ENCODE results near the gene GPN1.

GPN1 gene

GRCh38 chr2:27651056-27651455 lies 22.2 kb downstream of the GPN1 start:
- no peaks in the 10 kb centered on the region for H3K4me1 ChIP-seq
- peaks cover 82% of the 10 kb centered on the region for H3K36me3 ChIP-seq
- H3K27me3 ChIP-seq = no peaks in the 10 kb centered on the region
- no peak overlapping the region for H3K4me3 ChIP-seq (ENCODE audit: low read depth, low read length)
- DNase-seq = no peak
- no peak for TF ChIP-seq CTCF (IDR thresholded peaks at IDR 0.05; ENCODE audit: low read depth, low read length)
- no peaks in the 10 kb centered on the region for H3K9me3 ChIP-seq

- H3K36me3 ChIP-seq = peaks cover 91% of the 10 kb centered on the region
- TF ChIP-seq CTCF (IDR thresholded peaks at IDR 0.05; ENCODE audit: low read depth, low read length) = no peak
- DNase-seq = no peak
Measured at GRCh38 chr2:27652341-27652740, 23.5 kb downstream of the GPN1 start.

GRCh38 chr2:27652790-27653189 lies 23.9 kb downstream of the GPN1 start:
- no peak for TF ChIP-seq CTCF (IDR thresholded peaks at IDR 0.05; ENCODE audit: low read depth, low read length)
- Histone ChIP-seq H3K4me3 (ENCODE audit: low read depth, low read length) (no peak overlapping the region), H3K4me1 (no peaks in the 10 kb centered on the region), H3K27me3 (no peaks in the 10 kb centered on the region), H3K36me3 (peaks cover 91% of the 10 kb centered on the region), H3K9me3 (no peaks in the 10 kb centered on the region)
- no peak for DNase-seq

More at GRCh38 chr2:27652341-27652740, 23.5 kb downstream of the GPN1 start:
- Histone ChIP-seq H3K4me3 (ENCODE audit: low read depth, low read length) (no peak overlapping the region), H3K27me3 (no peaks in the 10 kb centered on the region), H3K4me1 (no peaks in the 10 kb centered on the region), H3K9me3 (no peaks in the 10 kb centered on the region)

GRCh38 chr2:27653397-27653796 lies 24.5 kb downstream of the GPN1 start:
- Histone ChIP-seq H3K36me3 (peaks cover 88% of the 10 kb centered on the region), H3K27me3 (no peaks in the 10 kb centered on the region), H3K4me3 (ENCODE audit: low read depth, low read length) (no peak overlapping the region), H3K9me3 (no peaks in the 10 kb centered on the region), H3K4me1 (no peaks in the 10 kb centered on the region)
- TF ChIP-seq CTCF (IDR thresholded peaks at IDR 0.05; ENCODE audit: low read depth, low read length) = no peak
- no peak for DNase-seq

- Histone ChIP-seq H3K9me3 (no peaks in the 10 kb centered on the region), H3K4me1 (no peaks in the 10 kb centered on the region), H3K36me3 (peaks cover 81% of the 10 kb centered on the region), H3K4me3 (ENCODE audit: low read depth, low read length) (no peak overlapping the region), H3K27me3 (no peaks in the 10 kb centered on the region)
- no peak for DNase-seq
- TF ChIP-seq CTCF (IDR thresholded peaks at IDR 0.05; ENCODE audit: low read depth, low read length) = no peak
Measured at GRCh38 chr2:27655155-27655951, 26.5 kb downstream of the GPN1 start.

GRCh38 chr2:27661371-27661770 lies 32.5 kb downstream of the GPN1 start:
- Histone ChIP-seq H3K36me3 (peaks cover 53% of the 10 kb centered on the region), H3K27me3 (no peaks in the 10 kb centered on the region), H3K4me3 (ENCODE audit: low read depth, low read length) (no peak overlapping the region), H3K4me1 (peaks cover 3% of the 10 kb centered on the region; the same call in 1 of the 2 replicates), H3K9me3 (no peaks in the 10 kb centered on the region)
- TF ChIP-seq CTCF (IDR thresholded peaks at IDR 0.05; ENCODE audit: low read depth, low read length) = no peak
- no peak for DNase-seq

Data from BE2C (cell line).